GM12864 (cell line): ENCODE measurements around the gene EZR.
A peak's percentile ranks its signal among the peaks of the same experiment; 100 is the strongest.

ENCODE experiments used
- DNase-seq: peaks from one replicate; pipeline ENCODE4 v3.0.0-alpha.2; 2011; ENCODE audit warnings: low read depth
- H3K4me3 ChIP-seq: 2 replicates; pipeline ENCODE4 v1.5.1; 2011; ENCODE audit warnings: mild to moderate bottlenecking, low read depth, low read length, control low read depth
- TF ChIP-seq, protein P1 (sequence below): IDR thresholded peaks from 2 replicates; pipeline ENCODE4 v1.5.1; 2011; ENCODE audit warnings: low read depth, mild to moderate bottlenecking, moderate library complexity, low read length, control low read depth, inconsistent platforms; ENCODE audit errors: missing control alignments

The EZR gene

DNA sequence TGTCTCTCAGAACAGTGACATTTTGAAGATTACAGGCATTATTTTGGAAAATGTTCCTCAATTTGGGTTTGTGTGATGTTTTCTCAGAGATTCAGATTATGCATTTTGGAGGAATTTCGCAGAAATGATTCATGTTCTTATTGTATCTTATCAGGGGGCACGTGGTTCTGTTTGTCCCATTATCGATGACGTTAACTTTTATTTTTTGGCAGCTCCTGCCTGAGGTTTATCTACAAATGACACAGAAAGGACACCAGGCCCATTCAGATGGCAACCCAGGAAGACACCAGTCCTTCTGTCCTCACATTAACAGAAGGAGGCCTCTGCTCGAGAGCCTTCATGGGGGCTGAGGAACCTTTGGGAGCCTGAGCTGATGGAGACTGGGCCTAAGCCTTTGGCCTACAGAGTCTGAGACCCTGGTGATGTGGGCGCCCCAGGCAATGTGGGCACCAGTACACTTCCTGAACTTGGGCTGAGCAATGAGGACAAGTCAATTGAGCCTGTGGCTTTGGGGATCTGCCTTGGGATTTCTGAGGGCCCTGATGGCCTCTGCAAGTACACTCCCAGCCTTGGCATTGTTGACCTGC is 41.2 kb upstream of the EZR start:
- TF ChIP-seq, protein P1, sequence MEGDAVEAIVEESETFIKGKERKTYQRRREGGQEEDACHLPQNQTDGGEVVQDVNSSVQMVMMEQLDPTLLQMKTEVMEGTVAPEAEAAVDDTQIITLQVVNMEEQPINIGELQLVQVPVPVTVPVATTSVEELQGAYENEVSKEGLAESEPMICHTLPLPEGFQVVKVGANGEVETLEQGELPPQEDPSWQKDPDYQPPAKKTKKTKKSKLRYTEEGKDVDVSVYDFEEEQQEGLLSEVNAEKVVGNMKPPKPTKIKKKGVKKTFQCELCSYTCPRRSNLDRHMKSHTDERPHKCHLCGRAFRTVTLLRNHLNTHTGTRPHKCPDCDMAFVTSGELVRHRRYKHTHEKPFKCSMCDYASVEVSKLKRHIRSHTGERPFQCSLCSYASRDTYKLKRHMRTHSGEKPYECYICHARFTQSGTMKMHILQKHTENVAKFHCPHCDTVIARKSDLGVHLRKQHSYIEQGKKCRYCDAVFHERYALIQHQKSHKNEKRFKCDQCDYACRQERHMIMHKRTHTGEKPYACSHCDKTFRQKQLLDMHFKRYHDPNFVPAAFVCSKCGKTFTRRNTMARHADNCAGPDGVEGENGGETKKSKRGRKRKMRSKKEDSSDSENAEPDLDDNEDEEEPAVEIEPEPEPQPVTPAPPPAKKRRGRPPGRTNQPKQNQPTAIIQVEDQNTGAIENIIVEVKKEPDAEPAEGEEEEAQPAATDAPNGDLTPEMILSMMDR = no peak
- no peak overlapping the region for H3K4me3 ChIP-seq
- DNase-seq = no peak

DNA sequence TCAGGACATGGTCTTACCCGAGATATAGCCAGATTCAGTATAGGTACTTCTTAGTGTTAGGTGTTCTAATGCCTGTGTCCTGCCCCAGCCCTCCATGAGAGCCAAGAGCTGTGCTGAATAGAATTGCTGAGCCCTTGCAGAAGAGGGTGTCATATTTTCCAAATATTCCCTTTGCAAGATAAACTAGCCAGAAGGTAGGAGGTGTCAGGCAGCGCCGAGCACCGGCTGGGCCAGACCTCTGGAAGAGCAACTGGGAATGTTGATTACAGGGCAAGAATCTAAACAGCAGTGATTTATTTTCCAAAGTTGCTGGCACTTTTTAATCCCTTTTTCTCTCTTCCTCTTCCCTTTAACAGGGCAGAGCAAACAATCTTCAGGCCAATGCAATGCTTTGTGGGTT is 37.1 kb upstream of the EZR start:
- H3K4me3 ChIP-seq = no peak overlapping the region
- TF ChIP-seq, protein P1 = no peak
- no peak for DNase-seq

DNA sequence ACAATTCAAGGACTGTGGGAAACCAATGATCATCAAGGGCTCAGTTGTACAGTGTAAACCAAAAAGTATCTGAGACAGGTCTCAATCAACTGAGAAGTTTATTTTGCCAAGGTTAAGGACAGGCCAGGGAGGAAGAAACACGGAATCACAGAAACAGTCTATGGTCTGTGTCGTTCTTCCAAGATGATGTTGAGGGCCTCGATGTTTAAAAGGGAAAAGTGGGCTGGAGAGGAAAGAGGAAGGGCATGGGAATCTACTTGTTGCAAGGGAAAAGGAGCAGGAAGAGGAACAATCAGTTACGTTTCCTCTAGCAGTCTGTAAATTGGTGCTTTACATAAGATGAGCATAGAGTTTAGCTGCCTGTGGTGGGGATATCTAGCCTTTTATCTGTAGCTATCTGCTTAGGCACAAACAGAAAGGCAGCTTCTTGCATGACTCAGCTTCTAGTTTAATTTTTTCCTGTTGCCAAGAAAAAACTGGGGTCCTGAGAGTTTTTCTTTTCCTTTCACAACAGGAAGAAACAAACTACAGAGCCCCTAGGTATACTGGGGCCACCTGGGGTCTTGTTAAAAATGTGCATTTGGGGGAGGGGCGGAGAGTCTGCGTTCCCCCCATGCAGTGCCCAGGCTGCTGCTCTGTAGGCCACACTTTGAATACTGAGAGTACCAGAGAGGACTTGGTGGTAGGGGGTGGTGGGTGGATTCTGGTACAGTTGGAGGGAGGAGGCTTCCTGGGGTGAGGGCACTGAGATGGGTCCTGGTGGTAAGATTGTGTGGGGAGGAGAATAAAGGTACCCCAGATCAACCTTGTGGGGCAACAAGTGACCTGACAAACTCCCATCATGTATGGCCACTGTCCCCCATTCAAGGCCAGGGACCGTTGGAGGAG is 35.3 kb upstream of the EZR start:
- DNase-seq = no peak
- peak overlapping the region; percentile 46; the same call in 1 of the 2 replicates for H3K4me3 ChIP-seq
- TF ChIP-seq, protein P1 = no peak

DNA sequence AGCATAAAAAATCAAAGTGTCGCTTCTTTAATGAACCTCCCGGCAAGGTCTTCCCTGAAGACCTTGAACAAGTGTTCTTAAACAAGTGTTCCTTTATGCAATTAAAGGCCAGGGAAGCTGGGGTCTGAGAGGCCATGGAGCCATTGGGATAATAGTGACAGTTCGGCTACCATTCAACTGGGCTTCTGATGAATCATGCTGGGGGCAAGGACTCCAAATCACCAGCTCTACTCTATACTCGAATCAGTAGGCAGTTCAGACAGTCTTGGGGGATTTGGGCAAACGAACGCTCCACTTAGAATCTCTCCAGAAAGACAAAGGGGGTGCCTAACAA is 34.7 kb upstream of the EZR start:
- H3K4me3 ChIP-seq = peak overlapping the region; percentile 46
- no peak for DNase-seq
- TF ChIP-seq, protein P1 = no peak

DNA sequence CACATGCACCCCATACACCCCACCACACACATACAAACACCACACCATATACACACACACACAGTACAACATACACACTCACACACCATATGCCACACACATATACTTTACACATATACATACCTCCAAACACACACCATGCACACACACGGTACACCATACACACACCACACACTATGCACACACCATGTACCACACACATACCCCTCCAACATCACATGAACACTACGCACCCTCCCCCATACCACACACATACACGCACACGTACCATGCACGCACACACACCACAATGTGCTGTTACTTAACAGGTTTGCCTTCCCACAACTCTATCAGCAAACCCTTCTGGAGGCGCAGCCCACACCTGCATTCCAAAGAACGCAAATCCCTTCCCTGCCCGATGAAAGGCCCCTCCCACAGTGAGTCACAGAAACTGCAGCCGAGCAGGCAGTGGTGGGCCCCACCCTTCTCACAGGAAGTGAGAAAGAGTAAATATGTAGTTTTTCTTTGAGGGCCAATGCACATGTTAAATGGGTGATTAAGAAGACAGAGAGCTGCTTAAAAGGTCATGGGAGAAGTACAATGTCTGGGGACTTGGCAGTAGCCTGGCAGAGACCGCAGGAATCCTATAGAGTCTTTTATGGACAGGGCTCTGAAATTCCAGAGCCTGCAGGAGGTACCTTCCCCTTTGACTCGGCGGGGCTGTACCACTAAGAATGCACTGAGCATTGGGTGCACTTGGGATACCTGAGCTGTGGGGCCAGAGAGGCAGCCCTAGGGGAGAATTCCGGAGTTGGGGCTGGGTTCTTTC is 34.1 kb upstream of the EZR start:
- TF ChIP-seq, protein P1 = no peak
- DNase-seq = peak; percentile 72
- H3K4me3 ChIP-seq = peak overlapping the region; percentile 46

DNA sequence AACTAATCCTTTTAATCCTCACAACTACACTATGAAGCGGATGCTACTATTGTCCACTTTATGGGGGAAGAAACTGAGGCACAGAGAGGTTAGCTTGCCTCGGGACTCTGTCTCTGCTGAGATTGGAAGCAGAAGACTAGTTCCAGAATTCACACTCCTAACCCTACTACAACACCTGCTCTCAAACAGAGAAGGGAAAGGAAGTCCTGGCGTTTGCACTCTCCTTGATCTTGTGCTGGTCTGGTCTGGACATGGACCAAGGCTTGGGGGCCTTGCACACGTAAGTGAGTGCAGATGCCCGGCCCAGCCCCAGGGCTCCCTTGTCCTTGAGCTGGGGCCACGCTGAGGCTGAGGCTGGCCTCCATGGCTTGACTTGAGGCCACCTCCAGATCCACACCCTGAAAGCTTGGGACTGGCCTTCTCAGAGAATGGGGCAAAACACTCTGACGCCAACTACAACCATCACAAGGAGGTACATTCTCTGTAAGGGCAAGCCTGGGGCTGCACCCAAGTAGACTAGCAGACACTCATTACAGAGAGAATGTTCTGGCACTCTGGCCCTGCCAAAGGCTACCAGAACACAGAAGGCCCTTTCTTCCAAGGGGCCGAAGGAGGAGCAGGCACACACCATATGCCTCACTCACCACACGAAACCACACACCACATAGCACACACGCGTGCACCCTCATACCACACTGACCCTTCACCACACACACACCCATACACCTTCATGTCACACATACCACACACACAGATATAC is 33.3 kb upstream of the EZR start:
- TF ChIP-seq, protein P1 = no peak
- no peak for DNase-seq
- H3K4me3 ChIP-seq = no peak overlapping the region
